ENCODE results near the gene VWCE.

VWCE gene

DNA sequence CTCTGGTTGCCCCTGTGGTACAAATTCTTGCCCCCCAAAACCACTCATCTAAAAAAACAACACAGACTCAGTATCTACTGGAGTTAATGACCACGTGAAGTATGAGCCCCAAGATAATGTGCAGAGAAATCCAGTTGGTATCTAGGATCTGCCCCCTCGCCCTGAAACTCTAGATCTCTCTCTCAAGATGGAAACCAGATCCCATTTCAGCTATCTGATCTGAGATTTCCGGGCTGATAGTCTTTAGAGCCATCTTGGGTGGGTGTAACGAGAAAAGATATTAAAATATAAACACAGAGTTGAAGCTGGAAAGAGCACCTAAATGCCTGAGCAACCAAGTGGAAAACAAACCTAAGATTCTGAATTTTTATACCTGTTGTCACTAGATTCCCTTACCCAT, 14.0 kb upstream of the VWCE start:
- DNase-seq (no peak), ATAC-seq (replicated peaks) (no peak)
- H3K9me3 Mint-ChIP-seq, result no peaks in the 10 kb centered on the region
- H3K4me3 Mint-ChIP-seq, result no peak overlapping the region
- H3K27me3 Mint-ChIP-seq, result no peaks in the 10 kb centered on the region
- H3K27ac Mint-ChIP-seq, result no peak overlapping the region
- peaks cover 45% of the 10 kb centered on the region for H3K36me3 Mint-ChIP-seq (ENCODE audit: insufficient read depth)
- no peaks in the 10 kb centered on the region for H3K4me1 Mint-ChIP-seq (ENCODE audit: low read depth in 2 of 2)

DNA sequence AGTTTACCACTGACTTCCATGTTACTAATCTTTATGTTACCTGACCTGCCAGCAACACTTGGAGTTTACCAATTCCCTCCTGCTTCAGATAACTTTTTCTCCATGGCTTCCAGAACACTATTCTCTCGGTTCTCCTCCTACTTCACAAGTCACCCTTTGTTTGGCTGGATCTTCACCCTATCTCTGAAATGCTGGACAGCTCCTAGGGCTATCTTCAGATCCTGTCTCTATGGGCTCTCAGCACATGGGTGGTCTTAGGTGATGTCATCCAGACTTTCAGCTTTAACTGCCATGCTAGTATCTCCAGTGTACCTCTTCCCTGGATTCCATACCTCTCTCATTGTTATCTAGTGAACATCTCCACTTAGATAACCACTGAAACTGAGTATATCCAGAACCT, 12.2 kb upstream of the VWCE start:
- no peak for DNase-seq
- no peak overlapping the region for H3K4me3 Mint-ChIP-seq
- no peaks in the 10 kb centered on the region for H3K4me1 Mint-ChIP-seq (ENCODE audit: low read depth in 2 of 2)
- peaks cover 27% of the 10 kb centered on the region for H3K36me3 Mint-ChIP-seq (ENCODE audit: insufficient read depth)
- ATAC-seq (replicated peaks), result no peak
- no peaks in the 10 kb centered on the region for H3K9me3 Mint-ChIP-seq
- H3K27me3 Mint-ChIP-seq, result no peaks in the 10 kb centered on the region
- no peak overlapping the region for H3K27ac Mint-ChIP-seq

DNA sequence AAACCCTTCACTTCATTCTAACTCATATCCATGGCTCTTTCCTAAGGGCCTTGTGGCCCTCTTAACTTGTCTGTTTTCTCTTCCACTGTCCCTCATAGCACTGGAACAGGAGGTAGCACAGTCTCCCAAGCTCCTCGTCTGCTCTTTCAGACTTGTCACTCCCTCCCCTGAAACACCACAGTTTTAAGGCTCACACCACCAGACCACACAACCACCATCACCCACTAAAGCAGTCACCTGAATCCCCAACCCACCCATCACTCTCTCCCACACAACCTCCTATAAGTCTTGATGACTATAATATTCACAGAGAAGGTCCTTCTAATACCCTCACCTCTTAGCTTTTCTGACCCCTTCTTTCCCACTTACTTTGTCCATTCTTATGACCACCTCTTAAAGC, 11.1 kb upstream of the VWCE start:
- Mint-ChIP-seq H3K9me3 (no peaks in the 10 kb centered on the region), H3K4me1 (ENCODE audit: low read depth in 2 of 2) (no peaks in the 10 kb centered on the region), H3K36me3 (ENCODE audit: insufficient read depth) (peaks cover 15% of the 10 kb centered on the region), H3K27ac (no peak overlapping the region), H3K27me3 (no peaks in the 10 kb centered on the region), H3K4me3 (no peak overlapping the region)
- no peak for ATAC-seq (replicated peaks)
- DNase-seq, result no peak

DNA sequence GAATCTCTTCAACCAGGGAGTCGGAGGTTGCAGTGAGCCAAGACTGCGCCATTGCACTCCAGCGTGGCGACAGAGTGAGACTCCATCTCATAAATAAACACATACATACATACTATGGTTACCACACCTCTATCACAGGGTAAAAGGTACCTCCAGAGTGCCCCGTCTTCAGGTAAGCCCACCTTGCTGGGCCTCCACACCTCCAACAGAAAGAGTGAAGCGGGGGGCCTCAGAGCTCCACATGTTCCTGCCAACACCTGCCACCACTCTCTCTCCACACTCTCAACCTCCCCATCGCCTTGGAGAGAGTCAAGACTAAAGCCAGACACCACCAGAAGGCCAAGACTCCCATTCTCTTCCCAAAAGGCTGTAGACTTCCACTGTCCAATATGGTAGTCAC, 10.3 kb upstream of the VWCE start:
- H3K27me3 Mint-ChIP-seq, result no peaks in the 10 kb centered on the region
- no peak for ATAC-seq (replicated peaks)

DNA sequence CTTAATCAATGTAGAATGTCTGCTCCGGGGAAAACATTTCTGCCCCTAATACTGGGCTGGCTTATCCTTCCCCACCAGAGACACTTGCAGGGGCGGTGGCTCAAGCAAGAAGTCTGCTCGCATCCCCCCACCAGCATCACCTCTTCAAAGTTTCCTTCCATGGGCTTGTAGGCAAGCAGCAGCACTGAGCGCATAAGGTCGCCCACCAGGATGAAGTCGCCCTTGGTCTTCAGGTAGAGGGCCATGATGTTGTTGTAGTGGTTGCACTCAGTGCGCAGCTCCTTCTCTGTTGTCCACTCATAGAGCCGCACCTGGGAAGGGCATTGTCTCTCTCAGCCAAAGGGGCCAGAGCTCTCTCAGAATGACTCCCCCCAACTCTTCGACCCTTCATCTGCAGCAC, 8.6 kb upstream of the VWCE start:
- H3K9me3 Mint-ChIP-seq, result no peaks in the 10 kb centered on the region
- H3K36me3 Mint-ChIP-seq (ENCODE audit: insufficient read depth), result peaks cover 9% of the 10 kb centered on the region
- no peaks in the 10 kb centered on the region for H3K27me3 Mint-ChIP-seq
- H3K4me1 Mint-ChIP-seq (ENCODE audit: low read depth in 2 of 2), result peaks cover 4 to 5% of the 10 kb centered on the region in 2 donors
- no peak overlapping the region for H3K27ac Mint-ChIP-seq
- H3K4me3 Mint-ChIP-seq, result no peak overlapping the region
- ATAC-seq (replicated peaks), result no peak
- DNase-seq, result no peak

More for the DNA sequence above, 10.3 kb upstream of the VWCE start:
- no peaks in the 10 kb centered on the region for H3K4me1 Mint-ChIP-seq (ENCODE audit: low read depth in 2 of 2)
- H3K4me3 Mint-ChIP-seq, result no peak overlapping the region
- no peak for DNase-seq
- H3K9me3 Mint-ChIP-seq, result no peaks in the 10 kb centered on the region
- peaks cover 7% of the 10 kb centered on the region for H3K36me3 Mint-ChIP-seq (ENCODE audit: insufficient read depth)
- H3K27ac Mint-ChIP-seq, result no peak overlapping the region

DNA sequence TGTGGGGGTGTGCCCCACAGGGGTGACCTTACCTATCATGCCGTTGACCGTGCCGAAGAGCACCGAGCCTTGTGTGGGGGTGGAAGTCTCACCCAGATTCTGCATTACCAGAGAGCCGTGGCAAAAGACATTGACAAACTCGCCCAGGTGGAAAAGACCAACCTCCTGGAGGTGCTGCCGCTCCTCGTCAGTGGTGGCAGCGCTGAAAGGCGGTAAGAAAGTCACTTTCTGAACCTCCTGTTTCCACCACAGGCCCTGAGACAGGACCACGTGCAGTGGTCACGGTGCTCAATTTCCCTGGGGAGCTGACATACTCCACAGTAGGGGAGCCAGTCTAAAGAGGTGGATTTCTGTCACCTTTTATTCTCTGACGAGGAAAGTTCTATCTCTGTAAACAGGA, 7.4 kb upstream of the VWCE start:
- Mint-ChIP-seq H3K36me3 (ENCODE audit: insufficient read depth) (peaks cover 9% of the 10 kb centered on the region), H3K27ac (no peak overlapping the region), H3K27me3 (no peaks in the 10 kb centered on the region), H3K4me1 (ENCODE audit: low read depth in 2 of 2) (peaks cover 12 to 14% of the 10 kb centered on the region in 2 donors), H3K4me3 (no peak overlapping the region), H3K9me3 (no peaks in the 10 kb centered on the region)
- DNase-seq (no peak), ATAC-seq (replicated peaks) (no peak)

DNA sequence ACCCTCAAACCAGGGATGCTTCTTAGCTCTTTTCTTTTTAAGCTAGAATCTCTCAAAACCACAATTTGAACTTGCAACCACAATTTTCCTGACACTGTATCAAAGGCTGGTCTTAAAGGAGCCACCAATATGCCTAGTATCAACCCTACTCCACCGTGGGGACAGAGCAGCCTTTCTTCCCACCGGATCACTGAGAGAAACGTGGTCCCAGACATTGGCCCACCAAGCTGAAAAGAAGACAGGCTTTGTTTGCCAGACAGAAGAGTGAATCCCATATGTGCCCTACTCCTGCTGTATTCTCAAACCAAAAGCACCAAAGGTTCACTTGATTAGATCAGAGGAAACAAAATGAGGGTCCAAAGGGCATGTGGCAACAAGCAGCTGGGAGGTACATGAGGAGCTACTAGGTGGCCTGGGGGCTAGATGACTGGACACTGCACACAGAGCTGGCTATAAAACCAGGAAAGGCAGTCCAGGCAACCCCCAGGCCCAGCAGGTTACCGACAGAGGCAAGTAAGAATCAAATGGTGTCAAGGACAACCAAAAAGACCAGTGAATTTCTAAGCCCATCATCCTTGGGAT, 3.6 kb upstream of the VWCE start:
- DNase-seq (no peak), ATAC-seq (replicated peaks) (no peak)
- Mint-ChIP-seq H3K4me3 (peak overlapping the region in 1 of 2 donors; percentile 8), H3K36me3 (ENCODE audit: insufficient read depth) (peaks cover 17% of the 10 kb centered on the region), H3K27ac (peak overlapping the region; percentile 69 to 87), H3K27me3 (peaks cover 4 to 5% of the 10 kb centered on the region in 2 donors), H3K4me1 (ENCODE audit: low read depth in 2 of 2) (peaks cover 17% of the 10 kb centered on the region in 2 donors), H3K9me3 (no peaks in the 10 kb centered on the region)

DNA sequence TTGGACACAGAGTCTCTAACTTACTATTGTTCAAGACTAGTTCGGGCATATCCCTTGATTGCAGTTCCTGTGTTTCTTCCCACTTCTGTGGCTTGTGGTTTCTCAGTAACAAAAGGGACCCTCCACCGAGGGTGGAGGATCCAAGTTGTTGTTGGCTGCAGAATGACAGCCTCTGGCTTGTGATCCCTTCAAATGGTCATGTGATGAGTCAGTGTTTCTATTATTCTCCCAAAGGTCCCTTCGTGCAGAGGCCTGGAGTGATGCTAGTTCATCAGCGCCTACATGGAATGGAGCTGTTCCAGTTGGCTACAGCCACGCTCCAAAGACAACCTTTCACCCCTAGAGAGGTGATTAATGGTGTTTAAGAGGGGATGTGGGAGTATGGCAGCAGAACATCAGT, 2.6 kb upstream of the VWCE start:
- H3K27ac Mint-ChIP-seq, result peak overlapping the region in 1 of 2 donors; percentile 87
- H3K4me1 Mint-ChIP-seq (ENCODE audit: low read depth in 2 of 2), result peaks cover 17 to 21% of the 10 kb centered on the region in 2 donors

DNA sequence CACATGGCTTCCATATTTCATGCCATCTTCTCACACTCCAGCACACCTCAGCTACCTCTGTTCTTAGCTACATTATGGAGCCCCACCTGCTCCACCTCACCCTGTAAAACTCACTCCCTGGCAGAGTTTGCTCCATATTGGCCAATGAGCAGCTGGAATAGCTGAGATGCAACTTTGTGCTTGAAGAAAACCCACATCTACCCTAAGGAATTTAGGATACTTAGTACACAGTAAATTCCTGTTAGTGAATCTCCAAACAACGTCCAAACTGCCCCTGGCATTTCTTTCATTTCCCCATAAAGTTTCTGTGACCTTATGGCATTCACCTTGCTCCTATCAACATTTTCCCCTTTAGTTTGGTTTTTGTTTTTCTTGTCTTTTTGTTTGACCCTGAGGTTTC, 2.2 kb upstream of the VWCE start:
- DNase-seq, result no peak
- peak overlapping the region in 1 of 2 donors; percentile 11 for H3K4me3 Mint-ChIP-seq
- peak overlapping the region in 1 of 2 donors; percentile 87 for H3K27ac Mint-ChIP-seq
- H3K36me3 Mint-ChIP-seq (ENCODE audit: insufficient read depth), result peaks cover 24% of the 10 kb centered on the region
- H3K4me1 Mint-ChIP-seq (ENCODE audit: low read depth in 2 of 2), result peaks cover 17 to 21% of the 10 kb centered on the region in 2 donors
- peaks cover 18 to 19% of the 10 kb centered on the region in 2 donors for H3K27me3 Mint-ChIP-seq
- no peak for ATAC-seq (replicated peaks)
- no peaks in the 10 kb centered on the region for H3K9me3 Mint-ChIP-seq

More for the DNA sequence above, 2.6 kb upstream of the VWCE start:
- ATAC-seq (replicated peaks) (no peak), DNase-seq (no peak)
- Mint-ChIP-seq H3K9me3 (no peaks in the 10 kb centered on the region), H3K27me3 (peaks cover 14 to 15% of the 10 kb centered on the region in 2 donors), H3K4me3 (peak overlapping the region in 1 of 2 donors; percentile 11), H3K36me3 (ENCODE audit: insufficient read depth) (peaks cover 22% of the 10 kb centered on the region)

DNA sequence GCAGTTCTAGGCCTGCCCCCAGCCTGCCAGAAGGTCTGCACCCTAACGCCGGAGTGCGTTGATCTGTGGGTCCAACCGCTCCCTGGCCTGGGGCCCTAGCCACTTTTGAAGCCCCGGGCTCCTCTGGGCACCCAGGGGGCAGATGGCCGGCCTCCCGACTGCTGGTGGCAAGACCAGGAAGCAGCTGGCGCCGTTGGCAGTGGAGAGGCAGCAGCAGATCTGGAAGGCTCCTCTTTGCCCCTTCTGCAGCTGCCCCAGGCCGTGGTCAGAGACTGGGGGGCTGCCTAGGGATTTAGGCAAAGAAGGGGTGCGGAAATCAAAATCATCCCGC, 445 bp upstream of the VWCE start:
- peaks cover 21 to 36% of the 10 kb centered on the region in 2 donors for H3K27me3 Mint-ChIP-seq
- H3K4me1 Mint-ChIP-seq (ENCODE audit: low read depth in 2 of 2), result peaks cover 17 to 21% of the 10 kb centered on the region in 2 donors

DNA sequence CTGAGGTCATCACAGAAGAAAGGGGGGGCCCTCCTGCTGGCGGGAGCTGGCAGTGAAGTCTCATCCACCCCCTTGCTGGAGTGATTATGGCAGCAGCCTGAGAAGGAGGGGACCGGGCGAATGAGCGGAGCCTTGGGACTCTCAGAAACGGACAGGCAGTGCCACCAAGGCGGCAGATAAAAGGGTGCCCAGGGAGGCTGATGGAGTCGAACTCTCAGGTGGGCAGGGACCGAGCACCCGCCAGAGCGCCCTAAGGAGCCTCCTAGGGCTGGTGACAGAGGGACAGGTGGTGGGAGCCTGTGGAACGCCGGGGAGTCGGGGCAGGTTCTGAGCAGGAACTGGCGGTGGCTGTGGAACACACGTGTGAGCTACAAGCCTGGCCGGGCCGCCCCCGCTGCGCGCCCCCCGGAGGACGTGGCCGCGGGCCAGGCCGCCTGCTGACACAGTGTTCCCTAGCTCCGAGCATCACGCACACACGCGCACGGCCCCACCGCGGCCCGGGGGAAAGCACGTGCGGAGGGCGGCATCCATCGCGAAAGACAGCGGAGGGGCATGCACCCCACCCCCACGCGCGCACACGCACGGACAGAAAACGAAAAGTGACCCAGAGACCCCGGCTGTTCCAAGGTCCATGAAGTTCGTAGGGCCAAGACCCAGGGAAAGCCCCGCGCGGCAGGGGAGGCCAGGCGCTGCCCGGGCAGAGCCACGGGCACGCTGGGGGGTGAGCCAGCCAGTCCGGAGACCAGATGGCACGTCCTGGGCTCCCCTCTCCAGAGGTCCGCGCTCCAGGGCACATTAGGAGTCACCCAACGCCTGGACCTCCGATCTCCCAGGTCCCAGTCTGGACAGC, 1.0 kb downstream of the VWCE start:
- peaks cover 20% of the 10 kb centered on the region for H3K36me3 Mint-ChIP-seq (ENCODE audit: insufficient read depth)
- H3K9me3 Mint-ChIP-seq, result no peaks in the 10 kb centered on the region
- peak overlapping the region; percentile 76 to 84 for H3K4me3 Mint-ChIP-seq
- ATAC-seq (replicated peaks) (peak; percentile 38), DNase-seq (peak in 2 of 3 experiments; percentile 4)
- peaks cover 21 to 36% of the 10 kb centered on the region in 2 donors for H3K27me3 Mint-ChIP-seq
- no peak overlapping the region for H3K27ac Mint-ChIP-seq
- peaks cover 16 to 21% of the 10 kb centered on the region in 2 donors for H3K4me1 Mint-ChIP-seq (ENCODE audit: low read depth in 2 of 2)

More for the DNA sequence above, 445 bp upstream of the VWCE start:
- ATAC-seq (replicated peaks), result no peak
- Mint-ChIP-seq H3K9me3 (no peaks in the 10 kb centered on the region), H3K4me3 (peak overlapping the region in 1 of 2 donors; percentile 84), H3K27ac (no peak overlapping the region), H3K36me3 (ENCODE audit: insufficient read depth) (peaks cover 26% of the 10 kb centered on the region)
- DNase-seq, result no peak

DNA sequence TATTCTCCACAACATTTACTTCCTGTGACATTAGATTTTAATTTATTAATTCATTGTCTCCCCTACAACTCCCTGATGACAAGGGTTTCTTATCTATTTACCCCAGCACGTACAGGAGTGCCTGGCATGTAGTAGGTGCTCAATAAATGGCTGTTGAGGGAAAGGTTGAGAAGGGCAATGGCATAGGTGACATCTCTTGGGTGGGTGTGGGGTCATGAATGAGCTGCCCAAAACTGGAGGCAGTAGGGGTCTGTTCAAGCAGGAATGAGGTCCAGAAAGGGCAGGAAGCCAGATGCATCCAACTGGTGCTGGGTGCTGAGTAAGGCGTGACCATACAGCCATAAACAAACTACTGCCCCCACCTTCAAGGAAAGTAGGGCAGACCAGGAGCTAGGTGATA, 2.8 kb downstream of the VWCE start:
- Mint-ChIP-seq H3K4me3 (peak overlapping the region; percentile 6 to 10), H3K4me1 (ENCODE audit: low read depth in 2 of 2) (peaks cover 5 to 6% of the 10 kb centered on the region in 2 donors), H3K27ac (no peak overlapping the region), H3K36me3 (ENCODE audit: insufficient read depth) (peaks cover 17% of the 10 kb centered on the region), H3K9me3 (no peaks in the 10 kb centered on the region), H3K27me3 (peaks cover 23 to 44% of the 10 kb centered on the region in 2 donors)
- DNase-seq, result no peak
- no peak for ATAC-seq (replicated peaks)

DNA sequence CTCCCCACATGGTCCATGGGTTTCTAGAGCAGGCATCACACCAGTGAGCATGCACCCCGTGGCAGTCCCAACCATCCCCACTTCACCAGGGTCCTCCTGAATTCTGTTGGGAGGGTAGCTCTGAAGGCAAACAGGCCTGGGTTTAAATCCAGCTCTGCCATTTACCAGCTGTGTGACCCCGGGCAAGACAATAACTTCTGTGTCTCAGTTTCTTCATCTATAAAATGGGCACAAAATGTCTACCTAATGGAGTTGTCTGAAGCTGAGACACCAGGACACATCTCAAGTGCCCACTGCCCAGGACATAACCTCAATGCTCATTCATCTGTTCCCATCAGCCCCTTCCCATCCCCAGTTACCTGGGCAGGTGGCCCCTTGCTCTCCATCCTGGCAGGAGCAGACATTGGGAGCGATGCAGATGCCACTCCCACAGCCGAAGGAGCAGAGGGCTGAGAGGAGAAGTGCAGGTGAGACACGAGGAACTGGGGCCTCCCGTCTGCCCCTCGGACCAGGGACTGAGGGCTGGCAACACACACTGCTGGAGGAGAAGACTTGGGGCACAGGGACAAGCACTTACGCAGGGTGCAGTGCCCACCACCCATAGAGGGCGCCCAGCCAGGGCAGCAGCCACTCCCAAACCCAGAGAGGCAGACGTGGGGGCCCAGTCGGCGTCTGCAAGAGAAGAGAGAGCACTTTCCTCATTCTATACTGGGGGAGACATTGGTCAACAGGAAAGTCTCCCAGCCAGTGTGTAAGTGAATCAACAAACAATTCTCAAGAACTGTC, 4.0 kb downstream of the VWCE start:
- Mint-ChIP-seq H3K9me3 (no peaks in the 10 kb centered on the region), H3K4me1 (ENCODE audit: low read depth in 2 of 2) (peaks cover 4 to 5% of the 10 kb centered on the region in 2 donors), H3K4me3 (no peak overlapping the region), H3K27ac (no peak overlapping the region), H3K27me3 (peaks cover 29 to 51% of the 10 kb centered on the region in 2 donors), H3K36me3 (ENCODE audit: insufficient read depth) (peaks cover 13% of the 10 kb centered on the region)
- no peak for ATAC-seq (replicated peaks)
- DNase-seq, result no peak
